ENCODE results near the gene SLC24A3.

DNA sequence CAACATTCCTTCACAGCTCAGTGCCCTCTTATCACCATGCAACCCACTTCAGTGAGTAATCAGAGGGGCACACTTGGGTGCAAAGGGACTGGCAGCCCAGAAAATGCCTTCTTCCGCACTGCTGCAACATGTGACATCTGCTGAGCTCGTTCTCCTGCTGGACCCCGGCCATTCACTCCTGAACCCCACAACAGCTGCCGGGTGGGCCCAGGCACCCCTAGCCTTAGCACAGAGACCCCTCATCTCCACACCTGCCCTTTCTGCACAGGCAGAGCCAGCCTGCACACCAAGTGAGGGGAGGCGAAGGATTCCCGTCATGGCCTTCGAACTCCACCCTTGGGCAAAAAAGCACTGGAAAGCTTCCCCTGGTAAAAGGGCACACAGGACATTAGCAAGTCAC is 381.3 kb downstream of the SLC24A3 start:
- TF ChIP-seq, protein P1, sequence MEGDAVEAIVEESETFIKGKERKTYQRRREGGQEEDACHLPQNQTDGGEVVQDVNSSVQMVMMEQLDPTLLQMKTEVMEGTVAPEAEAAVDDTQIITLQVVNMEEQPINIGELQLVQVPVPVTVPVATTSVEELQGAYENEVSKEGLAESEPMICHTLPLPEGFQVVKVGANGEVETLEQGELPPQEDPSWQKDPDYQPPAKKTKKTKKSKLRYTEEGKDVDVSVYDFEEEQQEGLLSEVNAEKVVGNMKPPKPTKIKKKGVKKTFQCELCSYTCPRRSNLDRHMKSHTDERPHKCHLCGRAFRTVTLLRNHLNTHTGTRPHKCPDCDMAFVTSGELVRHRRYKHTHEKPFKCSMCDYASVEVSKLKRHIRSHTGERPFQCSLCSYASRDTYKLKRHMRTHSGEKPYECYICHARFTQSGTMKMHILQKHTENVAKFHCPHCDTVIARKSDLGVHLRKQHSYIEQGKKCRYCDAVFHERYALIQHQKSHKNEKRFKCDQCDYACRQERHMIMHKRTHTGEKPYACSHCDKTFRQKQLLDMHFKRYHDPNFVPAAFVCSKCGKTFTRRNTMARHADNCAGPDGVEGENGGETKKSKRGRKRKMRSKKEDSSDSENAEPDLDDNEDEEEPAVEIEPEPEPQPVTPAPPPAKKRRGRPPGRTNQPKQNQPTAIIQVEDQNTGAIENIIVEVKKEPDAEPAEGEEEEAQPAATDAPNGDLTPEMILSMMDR (IDR thresholded peaks at IDR 0.05; ENCODE audit: low read depth, low read length, poor library complexity, severe bottlenecking), result no peak
- TF ChIP-seq EZH2phosphoT487 (IDR thresholded peaks at IDR 0.05; ENCODE audit: borderline replicate concordance, low read length), result no peak

All from DOHH2 (cell line).